ENCODE results near the gene PTGDS.

PTGDS gene

DNA sequence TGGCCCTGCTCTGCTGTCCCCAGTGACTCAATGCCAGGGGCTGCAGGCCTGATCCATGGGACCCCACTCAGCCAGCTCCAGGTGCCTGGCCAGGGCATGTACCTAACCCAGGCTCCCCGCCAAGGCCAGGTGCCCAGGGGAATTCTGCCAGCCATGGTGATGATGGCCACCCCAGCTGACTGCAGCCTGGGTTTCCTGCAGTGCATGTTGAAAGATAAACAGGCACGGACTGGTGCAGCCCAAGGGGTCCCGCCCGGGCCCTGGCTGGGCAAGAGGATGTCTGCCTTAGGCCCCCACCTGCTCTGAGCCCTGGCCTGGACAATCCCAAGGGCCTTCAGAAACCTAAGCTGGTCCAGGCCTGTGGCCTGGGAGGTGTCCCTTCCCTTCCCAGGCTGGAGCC lies 49.5 kb downstream of the PTGDS start:
- no peak for DNase-seq

DNA sequence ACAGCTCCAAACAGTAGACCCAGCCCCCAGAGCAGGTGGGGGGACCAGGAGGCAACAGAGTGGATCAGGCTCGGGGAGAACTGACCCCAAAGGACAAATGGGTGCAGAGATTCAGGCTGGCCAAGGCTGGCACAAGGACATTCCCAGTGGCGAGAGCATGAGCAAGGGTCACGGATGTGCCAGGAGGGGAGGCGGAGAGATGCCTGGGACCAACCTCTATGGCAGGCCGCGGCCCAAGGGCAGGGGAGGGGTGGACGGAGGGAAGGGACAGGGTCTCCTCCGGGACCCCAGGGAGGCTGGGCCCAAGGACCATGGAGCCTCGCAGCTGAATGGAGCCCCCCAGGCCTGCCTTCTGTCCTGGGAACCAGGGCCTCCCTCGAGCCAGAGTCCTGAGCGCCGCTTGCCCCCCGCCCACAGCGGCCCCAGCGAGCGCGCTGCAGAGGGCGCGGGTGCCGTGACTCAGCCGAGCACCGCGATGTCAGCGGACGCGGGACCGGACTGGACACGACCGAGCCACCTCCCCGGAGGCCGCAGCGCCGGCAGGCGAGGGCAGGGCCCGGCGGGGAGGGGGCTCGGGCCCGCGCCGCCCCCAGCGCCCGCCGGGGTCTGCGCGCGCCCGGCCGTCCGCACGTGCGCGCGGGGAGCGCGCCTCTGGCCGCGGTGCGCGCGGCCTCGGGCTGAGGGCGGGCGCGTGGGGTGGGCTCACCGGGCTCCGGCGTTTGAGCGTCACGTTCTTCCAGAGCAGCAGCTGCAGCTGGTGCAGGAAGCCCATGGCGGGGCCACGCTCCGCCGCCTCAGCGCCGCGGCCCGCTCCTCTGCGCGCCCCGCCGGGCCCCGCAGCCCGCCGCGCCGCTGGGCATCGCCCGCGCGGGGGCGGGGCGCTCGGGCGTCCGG lies 50.3 kb downstream of the PTGDS start, which contains the start of gene ABCA2:
Gene ABCA2, minus strand, starts transcription at position 869 of the 894 bp plus-strand sequence. Its CDS starts 97 bp downstream, at position 772.
- DNase-seq: no peak

DNA sequence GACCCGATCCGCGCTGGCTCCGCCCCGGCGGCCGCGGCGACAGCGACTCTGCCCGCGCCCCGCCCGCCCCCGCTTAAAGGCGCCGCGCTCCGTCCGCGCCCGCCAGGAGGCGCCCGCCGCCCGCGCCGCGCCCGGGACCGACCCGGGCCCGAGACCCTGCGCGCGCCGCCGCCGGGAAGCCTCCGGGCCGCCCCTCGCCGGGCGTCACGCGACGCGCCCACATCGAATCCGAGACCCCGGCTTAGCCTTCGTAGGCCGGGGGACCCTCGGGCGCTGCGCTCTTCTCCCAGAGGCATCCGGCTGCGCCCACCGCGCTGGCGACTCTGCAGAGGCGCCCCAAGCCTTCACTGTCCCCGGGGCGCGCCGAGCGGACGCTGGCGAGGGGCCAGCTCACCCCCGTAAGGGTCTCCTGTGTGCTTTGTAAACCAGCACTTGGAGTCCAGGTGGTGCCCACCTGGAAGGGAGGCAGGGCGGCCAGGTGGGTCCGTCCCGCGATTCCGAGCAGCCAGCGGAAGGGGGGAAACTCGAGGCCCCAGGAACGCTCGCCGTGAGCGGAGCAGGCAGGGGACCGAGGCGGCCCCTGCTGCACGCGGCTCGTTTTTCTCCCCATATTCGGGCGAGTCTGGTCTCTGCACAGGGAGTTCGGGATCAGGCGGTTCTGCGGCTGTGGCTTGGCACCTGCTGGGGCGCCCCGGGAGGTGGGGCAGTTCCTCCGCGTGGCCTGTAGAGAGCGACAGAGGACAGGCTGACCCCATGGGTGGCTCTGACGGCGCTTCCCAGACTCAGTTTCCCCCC lies 51.2 kb downstream of the PTGDS start:
- DNase-seq: peak; percentile 61

DNA sequence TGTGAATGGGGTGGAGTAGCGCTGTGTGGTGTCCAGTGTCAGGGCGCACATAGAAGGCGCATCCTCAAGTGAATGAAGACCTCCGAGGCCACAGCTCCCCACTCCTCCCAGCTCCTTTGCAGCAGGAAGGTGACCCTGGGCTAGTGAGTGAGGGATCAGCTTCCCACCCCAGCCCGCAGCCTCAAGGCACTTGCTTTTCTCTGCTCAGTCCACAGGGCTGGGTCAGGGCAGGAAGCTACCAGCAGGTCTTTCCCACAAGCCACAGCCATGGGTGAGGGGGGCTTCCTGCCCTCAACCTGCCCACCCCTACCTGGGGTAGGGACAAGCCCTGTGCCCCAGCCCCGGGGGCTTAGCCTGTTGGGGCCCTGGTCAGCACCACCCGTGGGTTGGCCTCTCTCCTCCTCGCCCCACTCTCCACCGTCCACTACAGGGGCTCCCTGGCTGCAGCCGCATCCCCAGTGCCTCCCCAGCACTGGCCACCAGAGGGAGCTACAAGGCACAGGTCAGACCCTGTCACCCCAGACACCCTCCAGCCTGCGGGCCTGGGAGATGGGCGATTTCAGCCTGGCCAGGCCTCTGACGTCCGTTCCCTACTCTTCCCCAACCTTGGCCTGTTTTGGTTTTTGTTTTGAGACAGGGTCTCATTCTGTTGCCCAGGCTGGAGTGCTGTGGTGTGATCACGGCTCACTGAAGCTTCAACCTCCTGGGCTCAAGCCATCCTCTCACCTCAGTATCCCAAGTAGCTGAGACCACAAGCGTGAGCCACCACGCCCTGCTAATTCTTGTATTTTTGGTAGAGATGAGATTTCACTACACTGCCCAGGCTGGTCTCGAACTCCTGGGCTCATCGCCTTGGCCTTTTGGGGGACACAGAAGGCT lies 52.0 kb downstream of the PTGDS start:
- peak; percentile 69 for DNase-seq

DNA sequence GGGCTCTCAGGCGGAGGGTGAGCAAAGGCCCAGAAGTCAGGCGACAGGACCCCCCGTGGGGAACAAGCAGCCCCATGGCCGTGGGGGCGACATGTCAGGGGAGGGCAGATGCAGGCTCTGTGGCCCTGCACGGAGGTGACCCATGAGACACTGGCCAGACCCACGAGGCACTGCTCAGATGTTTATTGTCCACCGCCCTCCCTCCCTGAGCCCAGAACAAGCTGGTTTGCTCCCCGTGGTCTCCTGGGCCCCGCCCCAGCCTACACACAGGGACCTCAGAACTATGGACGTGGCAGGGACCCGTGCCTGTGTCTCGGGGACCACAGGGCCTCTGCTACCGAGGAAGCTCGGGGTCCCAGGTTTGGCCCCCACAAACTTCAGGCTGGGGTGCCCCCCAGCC lies 52.7 kb downstream of the PTGDS start:
- DNase-seq: no peak

DNA sequence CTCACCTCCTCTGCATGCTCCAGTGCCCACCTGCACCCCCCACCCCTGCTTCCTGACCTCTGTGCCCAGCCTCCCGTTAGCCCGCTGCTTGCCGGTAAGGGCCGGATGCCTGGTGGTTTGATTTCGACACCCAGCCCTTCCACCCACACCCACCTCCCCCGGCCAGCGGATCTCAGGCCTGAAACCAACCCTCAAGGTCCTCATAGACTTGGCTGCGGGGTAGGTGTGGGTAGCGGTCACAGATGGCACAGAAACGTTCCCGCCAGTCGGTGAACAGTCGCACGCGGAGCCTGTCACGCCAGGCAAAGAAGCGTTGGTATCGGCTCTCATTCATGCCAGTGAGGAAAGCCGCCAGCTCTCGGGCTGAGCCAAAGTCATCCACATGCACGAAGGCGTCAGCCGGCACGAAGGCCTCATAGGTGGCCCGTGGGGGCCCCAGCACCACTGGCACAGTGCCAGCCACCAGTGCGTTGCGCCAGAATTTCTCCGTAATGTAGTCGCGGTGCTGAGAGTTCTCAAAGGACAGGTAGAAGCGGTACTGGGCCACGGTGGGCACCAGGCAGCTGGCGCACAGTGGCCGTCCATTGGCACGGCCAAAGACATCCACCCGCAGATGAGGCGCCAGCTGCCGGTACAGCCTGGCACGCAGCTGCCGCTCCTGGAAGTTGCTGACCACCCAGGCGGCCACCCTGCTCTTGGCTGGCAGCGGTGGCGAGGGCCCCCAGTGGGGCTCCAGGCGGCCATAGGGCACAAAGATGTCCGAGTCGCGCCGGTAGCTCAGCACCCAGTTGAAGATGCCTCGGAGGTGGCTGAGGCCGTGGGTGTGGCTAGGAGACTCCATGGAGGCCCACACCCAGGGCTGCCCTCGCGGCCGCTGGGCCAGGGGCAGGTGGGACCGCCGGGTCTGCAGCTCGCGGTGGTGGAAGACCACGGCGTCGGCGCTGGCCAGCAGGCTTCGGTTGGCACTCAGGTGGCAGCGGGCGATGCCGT lies 53.5 kb downstream of the PTGDS start:
- DNase-seq: no peak
